GM12892 (cell line): ENCODE measurements around the gene DPH2.

Source experiments
- POLR2A ChIP-seq: IDR thresholded peaks from 2 replicates; pipeline ENCODE4 v1.6.1; 2011; ENCODE audit warnings: low read depth, low read length, control low read depth
- POLR2AphosphoS5 ChIP-seq: IDR thresholded peaks from 2 replicates; pipeline ENCODE4 v1.6.1; 2011; ENCODE audit warnings: low read depth, low read length, control low read depth

GRCh38 chr1:43935711-43936427 lies 33.9 kb upstream of the DPH2 start:
- no peak for TF ChIP-seq POLR2A
- TF ChIP-seq POLR2AphosphoS5 = no peak
